ENCODE results near the gene MMS19.

MMS19 gene

GRCh38 chr10:97490592-97490991 lies 7.6 kb downstream of the MMS19 start:
- TF ChIP-seq CTCF (conservative IDR thresholded peaks at IDR 0.05; ENCODE audit: low read depth): no peak
- no peak for DNase-seq (ENCODE audit: low spot score)
- CTCF ChIA-PET: interaction anchor here (0.6 kb wide), 1 partner anchor 15 kb away, joined by 5 read pairs; no protein-coding TSS in a partner anchor
- no peak overlapping the region for H3K27ac ChIP-seq
- POLR2A ChIA-PET (ENCODE audit: low non-redundant PET): no interaction called here

GRCh38 chr10:97485647-97486281 lies 12.5 kb downstream of the MMS19 start:
- no peak overlapping the region for H3K27ac ChIP-seq
- DNase-seq (ENCODE audit: low spot score): no peak
- POLR2A ChIA-PET (ENCODE audit: low non-redundant PET): no interaction called here
- no peak for TF ChIP-seq CTCF (conservative IDR thresholded peaks at IDR 0.05; ENCODE audit: low read depth)
- CTCF ChIA-PET: interaction anchor here (0.6 kb wide), 1 partner anchor 302 kb away, joined by 3 read pairs; no protein-coding TSS in a partner anchor

GRCh38 chr10:97483921-97484320 lies 14.3 kb downstream of the MMS19 start:
- CTCF ChIA-PET: interaction anchor here (0.7 kb wide), 1 partner anchor 14 kb away, joined by 4 read pairs; no protein-coding TSS in a partner anchor
- no peak overlapping the region for H3K27ac ChIP-seq
- POLR2A ChIA-PET (ENCODE audit: low non-redundant PET): no interaction called here
- no peak for DNase-seq (ENCODE audit: low spot score)
- no peak for TF ChIP-seq CTCF (conservative IDR thresholded peaks at IDR 0.05; ENCODE audit: low read depth)

GRCh38 chr10:97483506-97483905 lies 14.7 kb downstream of the MMS19 start:
- ChIA-PET CTCF (interaction anchor here (0.7 kb wide), 1 partner anchor 14 kb away, joined by 4 read pairs; no protein-coding TSS in a partner anchor), POLR2A (ENCODE audit: low non-redundant PET) (no interaction called here)
- no peak overlapping the region for H3K27ac ChIP-seq
- no peak for TF ChIP-seq CTCF (conservative IDR thresholded peaks at IDR 0.05; ENCODE audit: low read depth)
- DNase-seq (ENCODE audit: low spot score): no peak

GRCh38 chr10:97482381-97482780 lies 15.8 kb downstream of the MMS19 start:
- ChIA-PET POLR2A (ENCODE audit: low non-redundant PET) (no interaction called here), CTCF (interaction anchor here (1.1 kb wide), 1 partner anchor 113 kb away, joined by 3 read pairs; no protein-coding TSS in a partner anchor)
- TF ChIP-seq CTCF (conservative IDR thresholded peaks at IDR 0.05; ENCODE audit: low read depth): no peak
- H3K27ac ChIP-seq: no peak overlapping the region
- no peak for DNase-seq (ENCODE audit: low spot score)

- H3K27ac ChIP-seq: no peak overlapping the region
- TF ChIP-seq CTCF (conservative IDR thresholded peaks at IDR 0.05; ENCODE audit: low read depth): no peak
- CTCF ChIA-PET: interaction anchor here (1.1 to 1.2 kb wide), 2 partner anchors 73 to 115 kb away, joined by 3 read pairs; no protein-coding TSS in a partner anchor
- POLR2A ChIA-PET (ENCODE audit: low non-redundant PET): no interaction called here
- DNase-seq (ENCODE audit: low spot score): peak; percentile 67
Measured at GRCh38 chr10:97481071-97481470, 17.2 kb downstream of the MMS19 start.
